ENCODE data around the gene NFAT5. TPM values are rescaled to one million over a fixed set of nuclear protein-coding genes. Genes with fewer than 3 reads are reported as not detected.

NFAT5 gene
- total RNA-seq, 1 donor from 2014 or later, result 56.7 TPM

DNA sequence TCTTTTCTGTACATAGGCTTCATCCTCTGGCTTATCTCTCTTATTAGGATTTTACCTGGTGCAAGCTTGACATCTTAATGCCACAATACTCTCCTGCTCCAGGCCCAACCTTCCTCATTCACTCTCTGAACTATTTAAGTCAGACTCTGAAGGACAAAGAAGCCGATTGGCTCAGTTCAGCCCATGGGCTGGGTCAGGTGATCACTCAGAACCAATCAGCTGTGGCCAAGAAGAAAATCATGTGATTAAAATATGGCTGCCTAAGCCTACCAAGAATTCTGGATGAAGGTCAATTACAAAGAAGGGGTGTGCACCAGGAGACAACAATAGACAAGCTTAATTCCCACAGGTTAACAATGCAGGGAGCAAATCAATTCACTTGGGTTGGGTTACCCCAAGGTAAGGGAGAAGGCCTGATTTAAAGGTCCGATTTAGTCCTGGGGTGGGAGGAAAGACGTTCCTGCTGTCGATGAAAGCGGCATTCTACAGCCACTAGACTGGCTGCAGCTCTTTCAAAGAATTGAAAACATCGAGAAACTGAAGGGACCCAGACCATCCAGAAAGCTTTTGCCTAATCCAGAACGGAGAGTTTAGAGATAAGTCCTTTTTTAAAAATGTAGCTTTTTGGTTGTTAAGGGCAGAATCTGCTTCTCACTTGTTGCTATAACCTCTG, 42.9 kb upstream of the NFAT5 start:
- H3K36me3 ChIP-seq, result no peaks in the 10 kb centered on the region
- no peak for DNase-seq
- H3K27ac ChIP-seq, result no peak overlapping the region
- H3K9me3 ChIP-seq, result no peaks in the 10 kb centered on the region
- no peaks in the 10 kb centered on the region for H3K27me3 ChIP-seq (ENCODE audit: low read depth)
- no peaks in the 10 kb centered on the region for H3K4me1 ChIP-seq
- ATAC-seq, result no peak
- no peak overlapping the region for H3K4me3 ChIP-seq
- TF ChIP-seq, protein P1, sequence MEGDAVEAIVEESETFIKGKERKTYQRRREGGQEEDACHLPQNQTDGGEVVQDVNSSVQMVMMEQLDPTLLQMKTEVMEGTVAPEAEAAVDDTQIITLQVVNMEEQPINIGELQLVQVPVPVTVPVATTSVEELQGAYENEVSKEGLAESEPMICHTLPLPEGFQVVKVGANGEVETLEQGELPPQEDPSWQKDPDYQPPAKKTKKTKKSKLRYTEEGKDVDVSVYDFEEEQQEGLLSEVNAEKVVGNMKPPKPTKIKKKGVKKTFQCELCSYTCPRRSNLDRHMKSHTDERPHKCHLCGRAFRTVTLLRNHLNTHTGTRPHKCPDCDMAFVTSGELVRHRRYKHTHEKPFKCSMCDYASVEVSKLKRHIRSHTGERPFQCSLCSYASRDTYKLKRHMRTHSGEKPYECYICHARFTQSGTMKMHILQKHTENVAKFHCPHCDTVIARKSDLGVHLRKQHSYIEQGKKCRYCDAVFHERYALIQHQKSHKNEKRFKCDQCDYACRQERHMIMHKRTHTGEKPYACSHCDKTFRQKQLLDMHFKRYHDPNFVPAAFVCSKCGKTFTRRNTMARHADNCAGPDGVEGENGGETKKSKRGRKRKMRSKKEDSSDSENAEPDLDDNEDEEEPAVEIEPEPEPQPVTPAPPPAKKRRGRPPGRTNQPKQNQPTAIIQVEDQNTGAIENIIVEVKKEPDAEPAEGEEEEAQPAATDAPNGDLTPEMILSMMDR (IDR thresholded peaks at IDR 0.05), result no peak
- intact Hi-C loops (cut with DNase I), result no loop called here

DNA sequence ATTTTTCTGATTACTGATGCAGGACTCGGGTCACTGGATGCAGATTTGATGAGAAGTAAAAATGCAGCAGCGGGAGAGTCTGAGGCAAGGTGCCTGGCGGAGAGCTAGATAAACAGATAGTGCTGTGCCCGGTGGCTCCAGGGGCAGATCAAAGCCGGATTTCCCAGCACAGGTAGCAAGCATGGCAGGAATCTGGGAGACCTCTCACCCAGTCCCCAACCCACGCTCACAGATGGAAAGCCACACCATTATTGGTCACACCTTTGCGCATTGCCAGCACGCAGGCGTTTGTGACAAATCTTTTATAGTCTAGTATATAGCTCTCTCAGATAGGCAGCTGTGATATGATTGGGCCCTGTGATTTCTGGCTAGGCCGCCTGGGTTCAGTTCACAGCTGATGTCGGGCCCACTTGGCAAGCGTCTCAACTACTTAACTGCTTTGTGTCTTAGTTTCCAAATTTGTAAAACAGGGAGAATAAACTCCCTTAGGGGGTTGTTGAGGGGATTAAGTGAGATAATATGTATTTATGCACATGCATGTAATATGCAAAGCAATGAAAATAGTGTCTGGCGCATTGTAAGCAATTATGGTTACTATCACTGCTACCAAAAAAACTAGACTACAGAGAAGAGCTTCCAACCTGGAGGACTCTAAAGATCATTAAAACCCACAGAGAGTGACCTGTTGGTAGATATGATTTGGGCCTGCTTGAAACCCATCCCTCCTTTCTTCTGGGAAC, 42.0 kb upstream of the NFAT5 start:
- no peak for ATAC-seq
- no peak for DNase-seq
- Histone ChIP-seq H3K27ac (no peak overlapping the region), H3K36me3 (no peaks in the 10 kb centered on the region), H3K9me3 (no peaks in the 10 kb centered on the region), H3K4me3 (no peak overlapping the region), H3K4me1 (no peaks in the 10 kb centered on the region), H3K27me3 (ENCODE audit: low read depth) (no peaks in the 10 kb centered on the region)
- intact Hi-C loops (cut with DNase I), result no loop called here
- TF ChIP-seq, protein P1 (IDR thresholded peaks at IDR 0.05), result no peak

DNA sequence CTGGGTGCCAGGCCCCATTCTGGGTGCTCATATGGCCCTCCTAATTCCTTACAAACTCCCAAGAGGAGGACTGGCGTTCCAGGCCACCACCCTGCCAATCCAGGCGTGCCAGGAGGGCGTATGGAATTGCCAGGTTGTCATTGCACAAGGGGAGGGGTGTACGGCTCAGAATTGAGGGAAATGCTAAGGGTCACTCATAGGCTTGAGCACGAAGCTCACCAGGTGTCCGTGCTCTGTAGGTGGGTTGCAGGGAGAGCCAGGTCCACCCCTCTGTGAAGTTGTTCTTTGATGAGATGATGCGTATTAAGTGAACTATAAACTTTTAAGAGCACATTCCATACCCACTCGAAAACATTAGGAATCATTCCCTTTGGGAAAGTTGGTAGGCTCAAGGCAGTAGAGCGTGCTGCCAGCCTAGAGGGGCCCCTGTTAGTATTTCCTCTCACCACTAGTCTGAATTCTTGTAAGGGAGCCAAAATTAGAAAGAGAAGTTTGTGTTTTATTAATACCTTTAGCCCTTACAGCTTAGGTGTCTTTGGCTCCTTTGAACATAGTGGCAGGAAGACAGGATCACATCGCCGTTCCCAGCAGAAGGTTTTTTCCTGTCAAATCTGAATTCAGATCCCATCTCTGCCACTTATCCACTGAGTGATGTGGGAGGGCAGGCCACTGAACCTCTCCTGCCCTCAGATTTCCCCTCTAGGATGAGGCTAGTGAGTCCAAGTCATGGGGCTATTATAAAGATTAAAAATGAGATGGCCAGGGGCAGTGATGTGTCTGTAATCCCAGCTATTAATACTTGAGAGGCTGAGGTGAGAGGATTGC, 38.7 kb upstream of the NFAT5 start:
- Histone ChIP-seq H3K4me1 (peaks cover 5% of the 10 kb centered on the region), H3K27ac (no peak overlapping the region), H3K4me3 (no peak overlapping the region), H3K36me3 (no peaks in the 10 kb centered on the region), H3K9me3 (no peaks in the 10 kb centered on the region), H3K27me3 (ENCODE audit: low read depth) (no peaks in the 10 kb centered on the region)
- TF ChIP-seq, protein P1 (IDR thresholded peaks at IDR 0.05), result no peak
- ATAC-seq (no peak), DNase-seq (no peak)
- intact Hi-C loops (cut with DNase I), result no loop called here

DNA sequence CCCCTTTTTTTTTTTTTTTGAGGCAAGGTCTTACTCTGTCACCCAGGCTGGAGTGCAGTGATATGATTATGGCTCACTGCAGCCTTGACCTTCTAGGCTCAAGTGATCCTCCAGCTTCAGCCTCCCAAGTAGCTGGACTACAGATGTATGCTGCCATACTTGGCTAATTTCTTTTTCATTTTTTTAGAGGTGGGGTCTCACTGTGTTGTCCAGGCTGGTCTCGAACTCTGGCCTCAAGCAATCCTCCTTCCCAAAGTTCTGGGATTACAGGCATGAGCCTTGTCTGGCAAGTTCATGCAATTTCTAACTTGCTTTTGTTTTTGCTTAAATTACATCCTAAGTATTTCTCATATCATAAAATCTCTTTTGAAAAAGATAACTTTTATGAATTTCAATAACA, 33.8 kb upstream of the NFAT5 start:
- intact Hi-C loops (cut with DNase I), result no loop called here
- H3K4me3 ChIP-seq, result no peak overlapping the region
- H3K27ac ChIP-seq, result no peak overlapping the region
- no peak for ATAC-seq
- H3K9me3 ChIP-seq, result no peaks in the 10 kb centered on the region
- TF ChIP-seq, protein P1 (IDR thresholded peaks at IDR 0.05), result no peak
- no peaks in the 10 kb centered on the region for H3K36me3 ChIP-seq
- no peaks in the 10 kb centered on the region for H3K27me3 ChIP-seq (ENCODE audit: low read depth)
- DNase-seq, result no peak
- H3K4me1 ChIP-seq, result peaks cover 5% of the 10 kb centered on the region

DNA sequence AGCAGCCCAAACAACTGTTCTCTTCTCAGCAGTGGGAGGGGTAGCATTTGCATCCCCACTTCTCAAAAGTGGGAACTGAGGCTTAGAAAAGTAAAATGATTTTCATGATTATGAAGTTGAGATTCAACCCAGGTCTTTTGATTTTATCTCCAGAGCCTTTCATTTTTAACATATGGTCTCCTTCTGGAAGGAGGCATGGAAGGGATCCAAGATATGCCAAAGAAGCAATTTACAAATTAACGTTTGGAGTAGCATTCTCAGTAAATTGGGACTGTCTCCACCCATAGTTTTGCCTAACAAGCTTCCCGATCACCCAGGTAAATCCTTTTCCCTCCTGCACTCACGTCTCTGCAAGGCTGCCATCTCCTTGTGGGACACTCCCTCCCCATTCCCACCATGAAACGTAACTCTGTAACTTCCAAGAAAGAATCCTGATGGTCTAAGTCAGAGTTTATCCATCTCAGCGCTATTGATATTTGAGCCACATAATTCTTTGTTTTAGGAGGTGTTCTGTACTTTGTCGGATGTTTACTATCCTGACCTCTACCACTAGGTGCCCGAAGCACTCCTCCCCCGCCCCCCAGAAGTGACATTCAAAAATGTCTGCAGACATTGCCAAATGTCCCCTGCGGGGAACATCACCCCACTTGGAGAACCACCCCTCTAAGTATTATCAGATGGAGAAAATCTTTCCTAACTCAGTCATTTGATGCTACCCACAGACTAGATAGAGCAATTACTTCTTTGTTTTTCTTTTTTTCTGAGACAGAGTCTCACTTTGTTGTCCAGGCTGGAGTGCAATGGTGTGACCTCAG, 32.9 kb upstream of the NFAT5 start:
- Histone ChIP-seq H3K27me3 (ENCODE audit: low read depth) (no peaks in the 10 kb centered on the region), H3K27ac (no peak overlapping the region), H3K9me3 (no peaks in the 10 kb centered on the region), H3K36me3 (no peaks in the 10 kb centered on the region), H3K4me3 (no peak overlapping the region), H3K4me1 (peaks cover 5% of the 10 kb centered on the region)
- ATAC-seq (no peak), DNase-seq (no peak)
- TF ChIP-seq, protein P1 (IDR thresholded peaks at IDR 0.05), result no peak
- intact Hi-C loops (cut with DNase I), result no loop called here

All from lower lobe of right lung (tissue), 2 donors.